Fibroblast of villous mesenchyme (primary cell): ENCODE results near the gene FYB1. TPM values are rescaled to one million over a fixed set of nuclear protein-coding genes. Genes with fewer than 3 reads are reported as not detected.

Experiments used
- DNase-seq: peaks from one replicate; pipeline ENCODE4 v3.0.0-alpha.2; 2010; ENCODE audit warnings: low read depth
- H3K4me3 ChIP-seq: 2 replicates; pipeline ENCODE4 v1.5.1; 2011; ENCODE audit warnings: low read depth, mild to moderate bottlenecking, low read length
- CTCF ChIP-seq: IDR thresholded peaks from 2 replicates; pipeline ENCODE4 v1.5.1; 2012; ENCODE audit warnings: low read depth, mild to moderate bottlenecking, low read length; ENCODE audit not compliant: insufficient read depth
- total RNA-seq: library from RNA; depleted of rRNA; stranded (reverse); fragments of >200 nt; gene quantifications from 2 replicates; pipeline ENCODE4 v1.2.3, GENCODE V29; 2012

The FYB1 gene
- total RNA-seq, 1 donor = not detected

GRCh38 chr5:39169081-39169480 is 50.3 kb downstream of the FYB1 start:
- no peak overlapping the region for H3K4me3 ChIP-seq
- peak; percentile 79 for DNase-seq
- no peak for TF ChIP-seq CTCF

GRCh38 chr5:39167972-39168342 is 51.4 kb downstream of the FYB1 start:
- TF ChIP-seq CTCF = no peak
- H3K4me3 ChIP-seq = no peak overlapping the region
- no peak for DNase-seq

GRCh38 chr5:39167141-39167971 is 52.0 kb downstream of the FYB1 start:
- no peak overlapping the region for H3K4me3 ChIP-seq
- TF ChIP-seq CTCF = no peak
- peak; percentile 73 for DNase-seq

GRCh38 chr5:39164529-39165402 is 54.6 kb downstream of the FYB1 start:
- no peak overlapping the region for H3K4me3 ChIP-seq
- TF ChIP-seq CTCF = no peak
- peak; percentile 26 for DNase-seq

GRCh38 chr5:39164016-39164415 is 55.3 kb downstream of the FYB1 start:
- DNase-seq = no peak
- TF ChIP-seq CTCF = no peak
- no peak overlapping the region for H3K4me3 ChIP-seq

GRCh38 chr5:39161578-39161977 is 57.8 kb downstream of the FYB1 start:
- H3K4me3 ChIP-seq = no peak overlapping the region
- DNase-seq = no peak
- no peak for TF ChIP-seq CTCF
